Kidney (tissue), 14 donors: ENCODE data around the gene GRB14. TPM values are rescaled to one million over a fixed set of nuclear protein-coding genes. Genes with fewer than 3 reads are reported as not detected.

Source experiments
- DNase-seq, 5 donors: peaks; one replicate each; pipeline ENCODE4 v3.0.0-alpha.2; 2013 to 2020
- FAIRE-seq: peaks from 2 replicates; lab custom pipeline; 2012; peaks lifted over from hg19 to GRCh38; lab: Jason Lieb, UNC
- H3K27ac ChIP-seq, 2 donors: one replicate each; pipeline ENCODE4 v1.7.0; 2013; ENCODE audit warnings: low read depth in 2 of 2, low read length in 2 of 2, inconsistent platforms in 1 of 2
- H3K27me3 ChIP-seq: one replicate; pipeline ENCODE4 v1.7.1; 2013; ENCODE audit warnings: low read length, inconsistent platforms; ENCODE audit not compliant: control insufficient read depth, insufficient read depth
- H3K36me3 ChIP-seq, 3 donors: one replicate each; pipeline versions ENCODE4 v1.7.0 to v1.7.1; 2013; ENCODE audit warnings: low read length in 3 of 3, control low read depth in 1 of 3, inconsistent platforms in 1 of 3; ENCODE audit not compliant: insufficient read depth in 3 of 3, control insufficient read depth in 2 of 3
- H3K4me1 ChIP-seq, 3 donors: one replicate each; pipeline versions ENCODE4 v1.7.0 to v1.7.1; 2013; ENCODE audit warnings: low read length in 3 of 3, inconsistent platforms in 1 of 3, low read depth in 1 of 3; ENCODE audit not compliant: control insufficient read depth in 2 of 3, insufficient read depth in 2 of 3
- H3K4me3 ChIP-seq, 3 donors: one replicate each; pipeline versions ENCODE4 v1.7.0 to v1.8.1; 2013; ENCODE audit warnings: low read length in 3 of 3, control low read depth in 1 of 3, inconsistent platforms in 1 of 3
- H3K9ac ChIP-seq, 3 donors: one replicate each; pipeline versions ENCODE4 v1.7.0 to v1.7.1; 2013; ENCODE audit warnings: low read length in 3 of 3, control low read depth in 1 of 3, inconsistent platforms in 1 of 3
- H3K9me3 ChIP-seq, 3 donors: one replicate each; pipeline versions ENCODE4 v1.7.0 to v1.7.1; 2013; ENCODE audit warnings: low read length in 3 of 3, control low read depth in 1 of 3, inconsistent platforms in 1 of 3; ENCODE audit not compliant: control insufficient read depth in 2 of 3, insufficient read depth in 1 of 3
- intact Hi-C: fragments of 100-400 bp; cut with DNase I; formaldehyde crosslinking; loops from one replicate; pipeline ENCODE4 v1.11.1; 2022
- polyA plus RNA-seq: library from polyadenylated mRNA; stranded (reverse); fragments of 350-450 nt; fragmentation: Illumina TruSeq; extraction: RNeasy Lipid Tissue Mini Kit (QIAGEN cat#74804); gene quantifications from one replicate; pipeline ENCODE4 v1.2.3, GENCODE V29; 2014; ENCODE audit warnings: low read depth, low replicate concordance; ENCODE audit not compliant: insufficient read depth
- total RNA-seq: library from RNA; stranded (reverse); fragmentation: NEBNext Ultra II Directional; extraction: Animal tissue kit (Norgen Biotek cat#: 25700); gene quantifications from one replicate; pipeline ENCODE4 v1.2.1, GENCODE V29; 2021
- TF ChIP-seq, protein P1 (sequence below): IDR thresholded peaks from 3 replicates; pipeline ENCODE4 v1.5.1; 2012; ENCODE audit warnings: mild to moderate bottlenecking, moderate library complexity, borderline replicate concordance; ENCODE audit not compliant: insufficient read depth; ENCODE audit errors: extremely low read depth
- donor health status: control.
- donor health status: control.
- donor health status: control.
- donor health status: control.
- donor health status: control.
- donor health status: DM: yes; HTN: yes; CAD: no.
- donor health status: Normal renal cell carcinoma (clear cell type).

The GRB14 gene
- total and polyA plus RNA-seq, 2 donors from 2014 or later = 41.7 to 71.3 TPM

DNA sequence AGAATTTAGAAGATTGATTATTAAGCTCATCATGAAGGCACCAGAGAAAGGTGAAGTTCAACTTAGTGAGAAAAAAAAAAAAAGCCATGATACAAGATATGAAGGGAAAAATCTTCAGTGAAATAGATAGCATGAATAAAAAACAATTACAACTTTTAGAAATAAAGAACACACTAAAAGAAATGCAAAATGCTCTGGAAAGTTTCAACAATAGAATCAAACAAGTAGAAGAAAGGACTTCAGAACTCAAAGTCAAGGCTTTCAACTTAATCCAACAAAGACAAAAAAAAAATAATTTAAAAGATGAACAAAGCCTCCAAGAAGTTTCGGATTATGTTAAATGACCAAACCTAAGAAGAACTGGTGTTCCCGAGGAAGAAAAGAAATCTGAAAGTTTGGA, 105.5 kb downstream of the GRB14 start:
- FAIRE-seq = no peak
- no peak overlapping the region for H3K27ac ChIP-seq
- H3K9me3 ChIP-seq = peaks cover 0 to 2% (median 0%) of the 10 kb centered on the region in 3 donors
- DNase-seq = no peak
- no peaks in the 10 kb centered on the region for H3K4me1 ChIP-seq
- H3K36me3 ChIP-seq = peaks cover 0 to 2% (median 0%) of the 10 kb centered on the region in 3 donors
- intact Hi-C loops = no loop called here
- no peak overlapping the region for H3K4me3 ChIP-seq
- no peaks in the 10 kb centered on the region for H3K27me3 ChIP-seq
- TF ChIP-seq, protein P1, sequence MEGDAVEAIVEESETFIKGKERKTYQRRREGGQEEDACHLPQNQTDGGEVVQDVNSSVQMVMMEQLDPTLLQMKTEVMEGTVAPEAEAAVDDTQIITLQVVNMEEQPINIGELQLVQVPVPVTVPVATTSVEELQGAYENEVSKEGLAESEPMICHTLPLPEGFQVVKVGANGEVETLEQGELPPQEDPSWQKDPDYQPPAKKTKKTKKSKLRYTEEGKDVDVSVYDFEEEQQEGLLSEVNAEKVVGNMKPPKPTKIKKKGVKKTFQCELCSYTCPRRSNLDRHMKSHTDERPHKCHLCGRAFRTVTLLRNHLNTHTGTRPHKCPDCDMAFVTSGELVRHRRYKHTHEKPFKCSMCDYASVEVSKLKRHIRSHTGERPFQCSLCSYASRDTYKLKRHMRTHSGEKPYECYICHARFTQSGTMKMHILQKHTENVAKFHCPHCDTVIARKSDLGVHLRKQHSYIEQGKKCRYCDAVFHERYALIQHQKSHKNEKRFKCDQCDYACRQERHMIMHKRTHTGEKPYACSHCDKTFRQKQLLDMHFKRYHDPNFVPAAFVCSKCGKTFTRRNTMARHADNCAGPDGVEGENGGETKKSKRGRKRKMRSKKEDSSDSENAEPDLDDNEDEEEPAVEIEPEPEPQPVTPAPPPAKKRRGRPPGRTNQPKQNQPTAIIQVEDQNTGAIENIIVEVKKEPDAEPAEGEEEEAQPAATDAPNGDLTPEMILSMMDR = no peak
- H3K9ac ChIP-seq = peak overlapping the region in 1 of 3 donors; percentile 23

DNA sequence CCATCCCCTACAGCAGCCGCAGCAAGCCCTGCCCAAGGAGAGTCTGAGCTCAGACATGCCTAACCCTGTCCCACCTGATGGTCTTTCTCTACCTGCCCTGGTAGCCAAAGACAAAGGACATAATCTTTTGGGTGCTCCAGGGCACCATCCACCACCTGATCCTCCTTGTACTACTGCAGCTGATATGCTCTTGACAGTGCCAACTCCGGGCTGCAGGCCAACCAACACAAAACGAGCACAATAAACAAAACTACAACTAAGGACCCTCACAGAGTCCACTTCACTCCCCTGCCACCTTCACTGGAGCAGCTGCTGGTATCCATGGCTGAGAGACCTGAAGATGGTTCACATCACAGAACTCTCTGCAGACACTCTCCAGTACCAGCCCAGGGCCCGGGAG, 106.3 kb downstream of the GRB14 start:
- intact Hi-C loops = no loop called here
- Histone ChIP-seq H3K27ac (peak overlapping the region in 1 of 2 donors; percentile 24), H3K9ac (peak overlapping the region in 1 of 3 donors; percentile 23), H3K27me3 (no peaks in the 10 kb centered on the region), H3K36me3 (no peaks in the 10 kb centered on the region), H3K9me3 (no peaks in the 10 kb centered on the region), H3K4me3 (no peak overlapping the region), H3K4me1 (no peaks in the 10 kb centered on the region)
- TF ChIP-seq, protein P1 = no peak
- no peak for DNase-seq
- FAIRE-seq = no peak

DNA sequence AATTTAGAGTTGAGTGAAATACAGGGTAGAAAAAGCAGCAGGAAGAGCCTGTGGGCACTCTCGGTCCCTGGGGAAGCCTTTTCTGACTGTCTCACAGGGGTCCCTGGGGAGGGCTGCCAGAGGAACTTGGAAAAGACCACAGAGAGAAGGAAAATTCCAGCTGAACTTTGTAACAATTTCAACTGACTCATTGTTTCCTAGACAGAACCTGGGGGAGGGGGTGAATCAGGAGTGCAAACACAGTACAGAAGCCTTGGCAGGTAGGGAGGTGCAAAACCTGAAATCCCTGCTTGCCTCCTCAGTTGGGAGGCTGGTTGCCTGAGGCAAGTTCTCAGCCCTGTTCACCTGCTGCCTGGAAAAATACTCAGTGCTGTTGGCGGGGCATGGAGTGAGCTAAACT, 106.8 kb downstream of the GRB14 start:
- no peaks in the 10 kb centered on the region for H3K27me3 ChIP-seq
- TF ChIP-seq, protein P1 = no peak
- H3K36me3 ChIP-seq = no peaks in the 10 kb centered on the region
- intact Hi-C loops = no loop called here
- no peaks in the 10 kb centered on the region for H3K9me3 ChIP-seq
- H3K27ac ChIP-seq = peak overlapping the region in 1 of 2 donors; percentile 24
- no peaks in the 10 kb centered on the region for H3K4me1 ChIP-seq
- H3K4me3 ChIP-seq = no peak overlapping the region
- DNase-seq (no peak), FAIRE-seq (no peak)
- H3K9ac ChIP-seq = no peak overlapping the region

DNA sequence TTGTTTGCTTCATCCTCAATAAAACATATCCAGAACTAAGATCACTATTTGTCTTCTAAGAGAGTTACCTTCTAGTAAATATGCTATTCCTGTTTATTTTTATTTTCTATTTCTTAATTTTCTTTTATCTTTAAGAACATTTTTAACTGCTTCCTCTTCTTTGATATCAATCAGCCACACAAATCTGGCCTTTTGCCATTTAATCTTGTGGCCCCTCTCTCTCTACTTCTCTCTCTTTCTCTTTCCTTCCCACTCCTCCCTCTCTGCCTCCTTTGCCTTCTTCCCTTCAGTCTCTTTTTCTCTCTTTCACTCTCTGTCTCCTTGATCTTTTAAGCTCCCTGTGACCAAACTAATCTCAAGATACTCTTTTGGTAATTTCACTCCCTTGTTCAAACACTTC, 108.4 kb downstream of the GRB14 start:
- H3K4me1 ChIP-seq = no peaks in the 10 kb centered on the region
- H3K36me3 ChIP-seq = no peaks in the 10 kb centered on the region
- H3K9ac ChIP-seq = no peak overlapping the region
- FAIRE-seq (no peak), DNase-seq (no peak)
- H3K4me3 ChIP-seq = no peak overlapping the region
- intact Hi-C loops = no loop called here
- TF ChIP-seq, protein P1 = no peak
- no peaks in the 10 kb centered on the region for H3K9me3 ChIP-seq
- H3K27ac ChIP-seq = no peak overlapping the region
- H3K27me3 ChIP-seq = no peaks in the 10 kb centered on the region
